H9 (cell line): ENCODE measurements around the gene TRMT112. TPM values are rescaled to one million over a fixed set of nuclear protein-coding genes. Genes with fewer than 3 reads are reported as not detected.
A peak's percentile ranks its signal among the peaks of the same experiment; 100 is the strongest.

ENCODE experiments used
- DNase-seq: peaks from one replicate; pipeline ENCODE4 v3.0.0-alpha.2; 2017
- H2AFZ ChIP-seq: one replicate; pipeline ENCODE4 v1.6.1; 2013; ENCODE audit warnings: mild to moderate bottlenecking, low read length, control low read depth, moderate library complexity
- H2AK5ac ChIP-seq: 2 replicates; pipeline ENCODE4 v1.6.1; 2013; ENCODE audit warnings: low read length, control low read depth, mixed read lengths; ENCODE audit not compliant: insufficient read length
- H2BK120ac ChIP-seq: one replicate; pipeline ENCODE4 v1.6.1; 2013; ENCODE audit warnings: low read depth, mild to moderate bottlenecking, low read length, control low read depth, inconsistent platforms; ENCODE audit not compliant: poor library complexity, severe bottlenecking
- H2BK12ac ChIP-seq: 2 replicates; pipeline ENCODE4 v1.6.1; 2013; ENCODE audit warnings: low read length, control low read depth, mixed read lengths, low read depth; ENCODE audit not compliant: insufficient read length
- H2BK15ac ChIP-seq: 2 replicates; pipeline ENCODE4 v1.6.1; 2013; ENCODE audit warnings: low read depth, low read length, control low read depth
- H2BK20ac ChIP-seq: one replicate; pipeline ENCODE4 v1.6.1; 2013; ENCODE audit warnings: low read depth, mild to moderate bottlenecking, low read length, control low read depth, inconsistent platforms; ENCODE audit not compliant: poor library complexity, severe bottlenecking
- H2BK5ac ChIP-seq: 2 replicates; pipeline ENCODE4 v1.6.1; 2013; ENCODE audit warnings: low read length, control low read depth, mixed read lengths; ENCODE audit not compliant: insufficient read length
- H3K14ac ChIP-seq: 2 replicates; pipeline ENCODE4 v1.6.1; 2013; ENCODE audit warnings: low read length, control low read depth; ENCODE audit not compliant: insufficient read depth
- H3K18ac ChIP-seq: 2 replicates; pipeline ENCODE4 v1.6.1; 2013; ENCODE audit warnings: low read depth, mild to moderate bottlenecking, mixed read lengths, low read length, control low read depth; ENCODE audit not compliant: insufficient read length
- H3K23ac ChIP-seq: 2 replicates; pipeline ENCODE4 v1.6.1; 2013; ENCODE audit warnings: low read length, control low read depth, mixed read lengths, low read depth; ENCODE audit not compliant: insufficient read length
- H3K23me2 ChIP-seq: 2 replicates; pipeline ENCODE4 v1.6.1; 2013; ENCODE audit warnings: low read depth, mild to moderate bottlenecking, mixed read lengths, low read length, control low read depth; ENCODE audit not compliant: insufficient read length, poor library complexity, severe bottlenecking
- H3K27ac ChIP-seq: 2 replicates; pipeline ENCODE4 v1.5.1; 2013; ENCODE audit warnings: low read length, control low read depth, mixed read lengths, low read depth; ENCODE audit not compliant: insufficient read length
- H3K27me3 ChIP-seq: 2 replicates; pipeline ENCODE4 v1.6.1; 2013; ENCODE audit warnings: low read length, control low read depth, inconsistent platforms; ENCODE audit not compliant: insufficient read depth
- H3K4ac ChIP-seq: 2 replicates; pipeline ENCODE4 v1.6.1; 2013; ENCODE audit warnings: low read depth, mild to moderate bottlenecking, control low read depth, inconsistent platforms, low read length, moderate library complexity
- H3K4me1 ChIP-seq: 2 replicates; pipeline ENCODE4 v1.6.1; 2013; ENCODE audit warnings: low read length, control low read depth, inconsistent platforms; ENCODE audit not compliant: insufficient read depth
- H3K4me2 ChIP-seq: 2 replicates; pipeline ENCODE4 v1.6.1; 2013; ENCODE audit warnings: low read length, control low read depth, mixed read lengths; ENCODE audit not compliant: insufficient read length, insufficient read depth
- H3K56ac ChIP-seq: 2 replicates; pipeline ENCODE4 v1.6.1; 2013; ENCODE audit warnings: low read depth, mild to moderate bottlenecking, mixed read lengths, low read length, control low read depth; ENCODE audit not compliant: insufficient read length
- H3K79me1 ChIP-seq: 2 replicates; pipeline ENCODE4 v1.6.1; 2013; ENCODE audit warnings: low read depth, mild to moderate bottlenecking, moderate library complexity, low read length, control low read depth, inconsistent platforms; ENCODE audit not compliant: insufficient read depth, poor library complexity, severe bottlenecking
- H3K79me2 ChIP-seq: 2 replicates; pipeline ENCODE4 v1.6.1; 2013; ENCODE audit warnings: low read length, control low read depth, inconsistent platforms; ENCODE audit not compliant: insufficient read depth
- H3K9ac ChIP-seq: 2 replicates; pipeline ENCODE4 v1.6.1; 2013; ENCODE audit warnings: low read length, control low read depth, mixed read lengths; ENCODE audit not compliant: insufficient read length; ENCODE audit errors: extremely low read depth
- H3K9me3 ChIP-seq: one replicate; pipeline ENCODE4 v1.6.1; 2013; ENCODE audit warnings: low read depth, low read length, inconsistent platforms; ENCODE audit not compliant: control insufficient read depth
- H3T11ph ChIP-seq: one replicate; pipeline ENCODE4 v1.6.1; 2013; ENCODE audit warnings: mild to moderate bottlenecking, low read length, control low read depth, inconsistent platforms
- H4K20me1 ChIP-seq: one replicate; pipeline ENCODE4 v1.6.1; 2013; ENCODE audit not compliant: control insufficient read depth, insufficient read length, insufficient read depth
- H4K5ac ChIP-seq: 2 replicates; pipeline ENCODE4 v1.6.1; 2013; ENCODE audit warnings: low read depth, mild to moderate bottlenecking, mixed read lengths, low read length, control low read depth; ENCODE audit not compliant: insufficient read length
- H4K8ac ChIP-seq: replicated peaks from 2 replicates; pipeline ENCODE4 v1.6.1; 2013; ENCODE audit warnings: low read length, control low read depth, mixed read lengths, low read depth; ENCODE audit not compliant: insufficient read length
- H4K91ac ChIP-seq: 2 replicates; pipeline ENCODE4 v1.6.1; 2013; ENCODE audit warnings: low read depth, mild to moderate bottlenecking, moderate library complexity, mixed read lengths, low read length, control low read depth; ENCODE audit not compliant: insufficient read length
- H3K27ac Mint-ChIP-seq, 3 experiments: 2 replicates in 2 of 3; 3 replicates in 1 of 3; pipeline ENCODE4 v1.8.0; 2020 to 2021; ENCODE audit warnings: mixed read lengths in 3 of 3, mild to moderate bottlenecking in 1 of 3, moderate library complexity in 1 of 3
- H3K27me3 Mint-ChIP-seq: 2 replicates; pipeline ENCODE4 v1.8.0; 2021; ENCODE audit warnings: low read depth, mild to moderate bottlenecking, moderate library complexity, mixed read lengths
- H3K36me3 Mint-ChIP-seq, 3 experiments: 2 replicates in 2 of 3; 3 replicates in 1 of 3; pipeline ENCODE4 v1.8.0; 2020 to 2021; ENCODE audit warnings: low read depth in 3 of 3, mixed read lengths in 3 of 3; ENCODE audit not compliant: insufficient read depth in 1 of 3
- H3K4me1 Mint-ChIP-seq, 2 experiments: 2 replicates each; pipeline ENCODE4 v1.8.0; 2020; ENCODE audit warnings: mixed read lengths in 2 of 2
- H3K4me3 Mint-ChIP-seq, 2 experiments: 2 replicates in 1 of 2; 3 replicates in 1 of 2; pipeline ENCODE4 v1.8.0; 2020 to 2021; ENCODE audit warnings: mild to moderate bottlenecking in 2 of 2, mixed read lengths in 2 of 2, moderate library complexity in 1 of 2
- H3K9me3 Mint-ChIP-seq, 2 experiments: 2 replicates in 1 of 2; 3 replicates in 1 of 2; pipeline ENCODE4 v1.8.0; 2020; ENCODE audit warnings: mild to moderate bottlenecking in 2 of 2, mixed read lengths in 2 of 2, moderate library complexity in 1 of 2
- CTCF ChIP-seq: fragments of 200-600 bp; sonication (generic); conservative IDR thresholded peaks from 3 replicates; pipeline ENCODE4 v1.8.0; 2021; ENCODE audit warnings: antibody characterized with exemption, mild to moderate bottlenecking
- WGBS: extraction: QIAGEN DNeasy Blood & Tissue Kit; methylation state at CpG from one replicate; pipeline ENCODE4 v1.1.7; 2013; ENCODE audit warnings: missing lambda C conversion rate, low lambda C conversion rate, mixed read lengths; ENCODE audit not compliant: insufficient read length; ENCODE audit errors: extremely low coverage; 5-methylcytosine and 5-hydroxymethylcytosine counted together
- total RNA-seq: library from RNA; stranded (reverse); gene quantifications from 2 replicates; pipeline ENCODE4 v1.2.1, GENCODE V29; 2021

TRMT112 gene
- total RNA-seq, 1 experiment from 2014 or later, result 315 TPM

- H3K27me3 ChIP-seq, result no peaks in the 10 kb centered on the region
These were observed 3.2 kb upstream of the TRMT112 start for GRCh38 chr11:64320556-64320955.

More at GRCh38 chr11:64320556-64320955, 3.2 kb upstream of the TRMT112 start:
- Histone ChIP-seq H2AFZ (no peak overlapping the region), H4K91ac (no peak overlapping the region), H2BK120ac (no peak overlapping the region), H3K79me1 (no peaks in the 10 kb centered on the region), H3K14ac (no peak overlapping the region), H3K18ac (no peak overlapping the region), H2BK5ac (no peak overlapping the region), H3K4ac (no peak overlapping the region), H3T11ph (no peak overlapping the region), H2AK5ac (no peak overlapping the region), H3K9ac (no peak overlapping the region), H4K5ac (no peak overlapping the region), H2BK12ac (no peak overlapping the region), H3K4me2 (no peak overlapping the region), H3K23ac (no peak overlapping the region), H2BK20ac (no peak overlapping the region), H3K79me2 (no peaks in the 10 kb centered on the region), H3K4me1 (no peaks in the 10 kb centered on the region; the same call in 1 of the 2 replicates), H3K27ac (no peak overlapping the region), H3K9me3 (no peaks in the 10 kb centered on the region), H3K56ac (no peak overlapping the region), H3K23me2 (peaks cover 3% of the 10 kb centered on the region), H4K20me1 (peaks cover 2% of the 10 kb centered on the region), H2BK15ac (no peak overlapping the region), H4K8ac (no peak overlapping the region)
- Mint-ChIP-seq H3K27ac (no peak overlapping the region), H3K4me3 (peak overlapping the region in 1 of 2 experiments; percentile 93; a peak in 1 of 5 replicates), H3K9me3 (no peaks in the 10 kb centered on the region), H3K36me3 (peaks cover 15 to 33% (median 31%) of the 10 kb centered on the region in 3 experiments; a peak in 6 of 7 replicates), H3K4me1 (peaks cover 29 to 34% of the 10 kb centered on the region in 2 experiments), H3K27me3 (no peaks in the 10 kb centered on the region)
- no peak for TF ChIP-seq CTCF
- no CpG with 5 or more reads among the region's 7 CpGs for WGBS
- DNase-seq, result no peak
